BJ (cell line): ENCODE measurements around the gene AGAP1. TPM values are rescaled to one million over a fixed set of nuclear protein-coding genes. Genes with fewer than 3 reads are reported as not detected.

Experiments
- CTCF ChIA-PET: fragments of 350-600 bp; formaldehyde crosslinking; extraction: SDS; loops from one replicate; lab custom pipeline; 2021; ENCODE audit warnings: antibody characterized with exemption, inconsistent platforms; lab: Yijun Ruan, JAX
- POLR2A ChIA-PET: fragments of 300-600 bp; sonication (Branson Sonifier 250); formaldehyde crosslinking; extraction: SDS; loops from one replicate; lab custom pipeline; 2021; ENCODE audit warnings: antibody characterized with exemption; lab: Charles Lee
- DNase-seq: peaks from one replicate; pipeline ENCODE4 v3.0.0-alpha.2; 2011; ENCODE audit warnings: low read depth
- H3K27me3 ChIP-seq: 2 replicates; pipeline ENCODE4 v1.6.0; 2011; ENCODE audit warnings: low read length; ENCODE audit not compliant: control insufficient read depth, insufficient read depth
- H3K36me3 ChIP-seq: 2 replicates; pipeline ENCODE4 v1.5.1; 2011; ENCODE audit warnings: low read length; ENCODE audit not compliant: control insufficient read depth, insufficient read depth
- H3K4me3 ChIP-seq: 2 replicates; pipeline ENCODE4 v1.5.1; 2011; ENCODE audit warnings: low read depth, mild to moderate bottlenecking, control low read depth, low read length
- polyA plus RNA-seq: library from polyadenylated mRNA; depleted of rRNA; stranded (reverse); fragments of >200 nt; gene quantifications from 2 replicates; pipeline ENCODE4 v1.2.3, GENCODE V29; 2011
- TF ChIP-seq, protein P1 (sequence below): IDR thresholded peaks from 2 replicates; pipeline ENCODE4 v1.5.1; 2011; ENCODE audit warnings: low read depth, mild to moderate bottlenecking, control low read depth, inconsistent platforms, low read length, moderate library complexity; ENCODE audit not compliant: insufficient read depth

AGAP1 gene
- polyA plus RNA-seq, 1 experiment, result 14.9 TPM

- TF ChIP-seq, protein P1, sequence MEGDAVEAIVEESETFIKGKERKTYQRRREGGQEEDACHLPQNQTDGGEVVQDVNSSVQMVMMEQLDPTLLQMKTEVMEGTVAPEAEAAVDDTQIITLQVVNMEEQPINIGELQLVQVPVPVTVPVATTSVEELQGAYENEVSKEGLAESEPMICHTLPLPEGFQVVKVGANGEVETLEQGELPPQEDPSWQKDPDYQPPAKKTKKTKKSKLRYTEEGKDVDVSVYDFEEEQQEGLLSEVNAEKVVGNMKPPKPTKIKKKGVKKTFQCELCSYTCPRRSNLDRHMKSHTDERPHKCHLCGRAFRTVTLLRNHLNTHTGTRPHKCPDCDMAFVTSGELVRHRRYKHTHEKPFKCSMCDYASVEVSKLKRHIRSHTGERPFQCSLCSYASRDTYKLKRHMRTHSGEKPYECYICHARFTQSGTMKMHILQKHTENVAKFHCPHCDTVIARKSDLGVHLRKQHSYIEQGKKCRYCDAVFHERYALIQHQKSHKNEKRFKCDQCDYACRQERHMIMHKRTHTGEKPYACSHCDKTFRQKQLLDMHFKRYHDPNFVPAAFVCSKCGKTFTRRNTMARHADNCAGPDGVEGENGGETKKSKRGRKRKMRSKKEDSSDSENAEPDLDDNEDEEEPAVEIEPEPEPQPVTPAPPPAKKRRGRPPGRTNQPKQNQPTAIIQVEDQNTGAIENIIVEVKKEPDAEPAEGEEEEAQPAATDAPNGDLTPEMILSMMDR, result no peak
- ChIA-PET CTCF (interaction anchor here (0.6 to 1.2 kb wide), 4 partner anchors 21 to 440 kb away, joined by 3 to 6 read pairs (median 4); no protein-coding TSS in a partner anchor), POLR2A (no interaction called here)
- Histone ChIP-seq H3K4me3 (no peak overlapping the region), H3K36me3 (no peaks in the 10 kb centered on the region), H3K27me3 (no peaks in the 10 kb centered on the region)
- no peak for DNase-seq
Measured at GRCh38 chr2:235575431-235575830, 81.6 kb downstream of the AGAP1 start.

GRCh38 chr2:235575904-235576303 is 82.1 kb downstream of the AGAP1 start:
- Histone ChIP-seq H3K4me3 (no peak overlapping the region), H3K27me3 (no peaks in the 10 kb centered on the region), H3K36me3 (no peaks in the 10 kb centered on the region)
- POLR2A ChIA-PET, result no interaction called here
- CTCF ChIA-PET, result interaction anchor here (0.6 to 3.6 kb wide), 5 partner anchors 18 to 441 kb away, joined by 3 to 16 read pairs (median 4); no protein-coding TSS in a partner anchor
- TF ChIP-seq, protein P1, result no peak
- no peak for DNase-seq

- Histone ChIP-seq H3K4me3 (no peak overlapping the region), H3K36me3 (no peaks in the 10 kb centered on the region), H3K27me3 (no peaks in the 10 kb centered on the region)
- TF ChIP-seq, protein P1, result no peak
- ChIA-PET POLR2A (no interaction called here), CTCF (interaction anchor here (0.6 to 3.6 kb wide), 5 partner anchors 16 to 441 kb away, joined by 3 to 16 read pairs (median 3); no protein-coding TSS in a partner anchor)
- no peak for DNase-seq
Measured at GRCh38 chr2:235576337-235576910, 82.6 kb downstream of the AGAP1 start.

DNA sequence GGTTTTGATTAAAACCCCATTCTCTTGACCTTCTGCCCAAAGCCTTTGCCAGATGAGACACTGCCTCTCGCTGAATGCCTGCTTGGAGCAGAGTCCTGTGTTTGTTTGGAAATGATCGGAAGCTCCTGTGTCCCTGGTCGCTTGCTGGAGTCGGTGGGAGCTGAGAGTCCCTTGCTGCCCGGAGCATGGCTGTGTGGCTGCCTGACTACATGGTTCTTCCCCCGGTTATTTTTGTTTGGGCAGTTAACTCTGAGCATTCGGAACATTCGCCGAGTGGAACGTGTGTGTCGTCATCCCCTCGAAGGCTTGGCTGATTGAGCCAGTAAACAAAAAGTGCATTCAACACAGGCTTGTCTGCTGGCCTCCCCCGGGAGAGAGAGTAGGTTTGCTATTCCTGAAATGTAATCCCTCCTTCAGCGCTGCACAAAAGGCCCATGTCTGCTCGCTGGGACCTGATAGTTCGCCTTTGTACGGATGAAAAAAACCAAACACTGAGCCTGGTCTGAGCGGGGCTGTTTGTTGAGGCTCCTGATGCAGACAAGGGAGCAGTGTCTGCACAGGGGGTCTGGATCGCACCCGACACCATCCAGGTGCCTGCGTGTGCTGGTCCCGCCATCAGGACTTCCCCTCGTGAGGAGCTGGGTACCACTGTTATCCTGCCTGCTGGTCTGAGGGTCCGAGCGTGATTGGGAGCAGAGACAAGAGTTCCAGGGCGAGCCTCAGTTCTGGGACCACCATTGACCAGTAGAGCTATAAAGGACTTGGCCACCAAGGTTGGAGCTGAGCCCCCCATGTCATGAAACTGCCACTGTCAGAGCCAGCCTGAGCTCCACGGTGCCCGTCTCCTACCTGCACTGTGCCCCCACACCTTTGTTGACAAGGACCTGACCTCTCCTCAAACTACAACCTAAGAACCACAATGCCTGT is 83.8 kb downstream of the AGAP1 start:
- H3K4me3 ChIP-seq, result no peak overlapping the region
- ChIA-PET CTCF (interaction anchor here (0.6 to 3.6 kb wide), 5 partner anchors 14 to 442 kb away, joined by 3 to 16 read pairs (median 4); no protein-coding TSS in a partner anchor), POLR2A (no interaction called here)
- H3K36me3 ChIP-seq, result no peaks in the 10 kb centered on the region
- no peak for DNase-seq
- TF ChIP-seq, protein P1, result no peak
- H3K27me3 ChIP-seq, result no peaks in the 10 kb centered on the region

DNA sequence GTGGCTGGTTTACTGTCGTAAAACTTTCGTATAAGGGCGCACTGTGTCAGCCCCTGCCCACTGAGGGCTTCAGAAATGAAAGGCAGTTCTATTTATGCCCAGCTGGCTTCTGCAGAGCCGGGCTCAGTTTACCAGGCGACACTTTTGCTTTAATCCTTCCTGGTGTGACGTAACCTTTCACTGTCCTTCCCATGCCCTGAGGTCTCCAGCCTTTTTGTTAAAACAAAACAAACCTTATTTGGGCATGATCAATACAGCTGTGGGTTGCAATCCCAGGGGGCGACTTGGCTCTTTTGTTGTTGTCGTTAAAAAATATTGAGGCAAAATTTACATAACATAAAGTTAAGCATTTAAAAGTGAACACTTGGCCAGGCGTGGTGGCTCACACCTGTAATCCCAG is 85.3 kb downstream of the AGAP1 start:
- TF ChIP-seq, protein P1, result no peak
- CTCF ChIA-PET, result interaction anchor here (0.6 to 3.6 kb wide), 6 partner anchors 9 to 443 kb away, joined by 3 to 16 read pairs (median 4); no protein-coding TSS in a partner anchor
- H3K36me3 ChIP-seq, result no peaks in the 10 kb centered on the region
- POLR2A ChIA-PET, result interaction anchor here (0.6 kb wide), 1 partner anchor 446 kb away, joined by 8 read pairs; no protein-coding TSS in a partner anchor
- no peak overlapping the region for H3K4me3 ChIP-seq
- no peak for DNase-seq
- H3K27me3 ChIP-seq, result no peaks in the 10 kb centered on the region
